Measurements from ENCODE around the gene POLG2. TPM values are rescaled to one million over a fixed set of nuclear protein-coding genes. Genes with fewer than 3 reads are reported as not detected.

Gene POLG2
- total and polyA plus RNA-seq, 11 donors, result 1.4 to 8.7 (median 5.7) TPM

DNA sequence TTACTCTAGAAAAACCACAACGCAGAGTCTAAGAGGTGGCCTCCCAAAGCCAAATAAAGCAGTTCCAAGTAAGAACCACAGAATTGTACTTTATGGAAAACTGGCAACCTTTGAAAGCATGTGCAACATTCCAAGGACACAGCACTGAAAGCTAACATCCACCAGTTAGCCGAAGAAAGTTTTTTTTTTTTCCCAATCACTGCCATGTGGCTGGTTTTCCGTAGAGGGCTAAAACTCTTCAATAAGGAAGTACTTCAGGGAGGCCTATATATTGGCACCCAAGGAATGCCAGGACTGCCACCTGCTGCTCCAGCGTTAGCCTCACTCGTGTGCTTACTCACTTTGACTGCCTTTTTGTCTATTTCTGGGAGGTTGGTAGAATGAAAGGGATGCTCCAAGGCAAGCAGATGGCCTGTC is 35.1 kb upstream of the POLG2 start:
- TF ChIP-seq POLR2A (IDR thresholded peaks at IDR 0.05) (no peak), CTCF (IDR thresholded peaks at IDR 0.05) (no peak)
- H3K27ac ChIP-seq, result no peak overlapping the region

GRCh38 chr17:64529221-64529620 is 32.4 kb upstream of the POLG2 start:
- H3K9me3 ChIP-seq, result no peaks in the 10 kb centered on the region
- no peak overlapping the region for H3K27ac ChIP-seq
- DNase-seq (no peak), ATAC-seq (no peak)
- H3K27me3 ChIP-seq, result no peaks in the 10 kb centered on the region
- H3K36me3 ChIP-seq, result peaks cover 5 to 100% (median 100%) of the 10 kb centered on the region in 9 donors
- TF ChIP-seq CTCF (IDR thresholded peaks at IDR 0.05), result no peak
- TF ChIP-seq POLR2A (IDR thresholded peaks at IDR 0.05), result no peak
- H3K4me3 ChIP-seq, result no peak overlapping the region
- H3K4me1 ChIP-seq, result peaks cover 0 to 7% (median 0%) of the 10 kb centered on the region in 12 donors
- 93 to 97% (median 95%) methylated on average over 5 of the region's 5 CpGs for WGBS, 4 donors
- intact Hi-C loops (cut with DNase I), result no loop called here

More for the DNA sequence above, 35.1 kb upstream of the POLG2 start:
- no peaks in the 10 kb centered on the region for H3K9me3 ChIP-seq
- H3K36me3 ChIP-seq, result peaks cover 4 to 100% (median 100%) of the 10 kb centered on the region in 9 donors
- no peaks in the 10 kb centered on the region for H3K27me3 ChIP-seq
- DNase-seq, result no peak
- no peak for ATAC-seq
- 78 to 85% (median 80%) methylated on average over 5 of the region's 5 CpGs for WGBS, 4 donors
- H3K4me3 ChIP-seq, result no peak overlapping the region
- peaks cover 0 to 7% (median 0%) of the 10 kb centered on the region in 12 donors for H3K4me1 ChIP-seq
- intact Hi-C loops (cut with DNase I), result loop anchor here in 2 of 10 donors (2.0 to 10.0 kb wide), 2 partner anchors 29 to 113 kb away; no protein-coding TSS in a partner anchor

DNA sequence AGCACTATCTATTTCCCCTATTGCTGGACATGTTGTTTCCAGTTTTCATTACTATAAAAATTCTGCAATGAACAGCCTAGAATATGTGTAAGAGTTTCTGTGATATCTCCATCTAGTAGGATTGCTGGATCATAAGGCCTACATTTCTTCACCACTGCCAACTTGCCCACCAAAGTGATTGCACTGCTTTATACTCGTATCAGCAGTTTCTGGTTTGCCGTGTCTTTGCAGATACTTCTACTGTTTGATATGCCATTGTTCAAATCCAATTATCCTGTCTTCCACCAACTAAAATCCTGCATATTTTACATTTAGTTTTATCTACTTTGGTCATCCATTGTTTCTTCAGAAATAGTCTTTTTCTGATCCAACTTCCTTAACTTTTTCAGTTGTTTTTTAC is 31.1 kb upstream of the POLG2 start:
- no peak for TF ChIP-seq POLR2A (IDR thresholded peaks at IDR 0.05)
- no peak for TF ChIP-seq CTCF (IDR thresholded peaks at IDR 0.05)
- Histone ChIP-seq H3K27ac (no peak overlapping the region), H3K27me3 (no peaks in the 10 kb centered on the region), H3K9me3 (no peaks in the 10 kb centered on the region), H3K4me3 (no peak overlapping the region), H3K36me3 (peaks cover 5 to 100% (median 100%) of the 10 kb centered on the region in 9 donors), H3K4me1 (peaks cover 0 to 7% (median 0%) of the 10 kb centered on the region in 12 donors)
- ATAC-seq (no peak), DNase-seq (no peak)
- WGBS, 4 donors, result 87 to 92% (median 89%) methylated on average over 2 of the region's 2 CpGs
- intact Hi-C loops (cut with DNase I), result no loop called here

DNA sequence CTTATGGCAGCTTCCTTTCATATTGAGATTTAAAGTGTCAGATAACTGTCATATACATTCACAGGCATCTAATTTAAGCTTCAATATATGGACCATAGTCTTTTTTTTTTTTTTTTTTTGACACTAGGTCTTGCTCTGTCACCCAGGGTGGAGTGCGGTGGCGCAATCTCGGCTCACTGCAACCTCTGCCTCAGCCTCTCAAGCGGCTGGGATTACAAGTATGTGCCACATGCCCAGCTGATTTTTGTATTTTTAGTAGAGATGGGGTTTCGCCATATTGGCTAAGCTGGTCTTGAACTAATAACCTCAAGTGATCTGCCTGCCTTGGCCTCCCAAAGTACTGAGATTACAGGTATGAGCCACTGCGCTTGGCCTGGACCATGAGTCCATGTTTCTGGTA is 23.5 kb upstream of the POLG2 start:
- DNase-seq (no peak), ATAC-seq (no peak)
- WGBS, 4 donors, result 92 to 97% (median 96%) methylated on average over 6 of the region's 6 CpGs
- intact Hi-C loops (cut with DNase I), result no loop called here
- Histone ChIP-seq H3K27ac (no peak overlapping the region), H3K4me3 (no peak overlapping the region), H3K4me1 (no peaks in the 10 kb centered on the region), H3K27me3 (no peaks in the 10 kb centered on the region), H3K9me3 (no peaks in the 10 kb centered on the region), H3K36me3 (peaks cover 0 to 100% (median 100%) of the 10 kb centered on the region in 9 donors)
- no peak for TF ChIP-seq CTCF (IDR thresholded peaks at IDR 0.05)
- no peak for TF ChIP-seq POLR2A (IDR thresholded peaks at IDR 0.05)
